H1 (cell line): ENCODE data around the gene ADNP2. TPM values are rescaled to one million over a fixed set of nuclear protein-coding genes. Genes with fewer than 3 reads are reported as not detected.

ENCODE experiments used
- BCL11A ChIP-seq, 2 experiments: IDR thresholded peaks; one replicate each; pipeline ENCODE4 v1.6.1; 2011; ENCODE audit warnings: low read depth in 2 of 2, low read length in 2 of 2, mild to moderate bottlenecking in 2 of 2
- CHD1 ChIP-seq: IDR thresholded peaks from 2 replicates; pipeline ENCODE4 v1.6.1; 2012; ENCODE audit warnings: low read depth, low read length, improper control_type of control experiment
- CREB1 ChIP-seq: IDR thresholded peaks from 2 replicates; pipeline ENCODE4 v1.6.1; 2012; ENCODE audit warnings: inconsistent platforms
- FOSL1 ChIP-seq: IDR thresholded peaks from 2 replicates; pipeline ENCODE4 v1.6.1; 2011; ENCODE audit warnings: mild to moderate bottlenecking, low read depth, low read length, moderate library complexity; ENCODE audit not compliant: insufficient read depth
- KDM1A ChIP-seq: fragments of 200-600, 300-600 bp; sonication (generic); IDR thresholded peaks from 2 replicates; pipeline ENCODE4 v1.7.1; 2016; ENCODE audit warnings: mild to moderate bottlenecking, low read length, borderline replicate concordance
- KDM4A ChIP-seq: IDR thresholded peaks from one replicate; pipeline ENCODE4 v1.7.1; 2012; ENCODE audit warnings: low read depth, mild to moderate bottlenecking, moderate library complexity, low read length, inconsistent platforms; ENCODE audit not compliant: severe bottlenecking
- MAFK ChIP-seq: IDR thresholded peaks from 2 replicates; pipeline ENCODE4 v1.6.1; 2012; ENCODE audit warnings: low read depth, mild to moderate bottlenecking, improper control_type of control experiment, low read length
- TAF1 ChIP-seq: IDR thresholded peaks from 2 replicates; pipeline ENCODE4 v1.6.1; 2011; ENCODE audit warnings: mild to moderate bottlenecking, low read depth, low read length
- TCF12 ChIP-seq: IDR thresholded peaks from 2 replicates; pipeline ENCODE4 v1.6.1; 2011; ENCODE audit warnings: low read depth, mild to moderate bottlenecking, low read length
- polyA plus RNA-seq, 7 experiments: library from polyadenylated mRNA; depleted of rRNA in 3 of 7; stranded (reverse) in 5 of 7; unstranded in 2 of 7; fragments of >200 nt in 5 of 7; fragments of 200-250 nt in 2 of 7; gene quantifications; 1 replicate in 5 of 7; 2 replicates in 1 of 7; 4 replicates in 1 of 7; pipeline versions ENCODE4 v1.2.1 to v1.2.3, GENCODE V29; 2011 to 2013; ENCODE audit warnings: missing spikeins in 2 of 7, mixed read lengths in 2 of 7
- total RNA-seq: library from RNA; stranded (reverse); fragmentation: NEBNext Ultra II Directional; extraction: Animal tissue kit (Norgen Biotek cat#: 25700); gene quantifications from 2 replicates; pipeline ENCODE4 v1.2.1, GENCODE V29; 2021
- TF ChIP-seq, protein P1 (sequence below): fragments of 300-600 bp; sonication (generic); IDR thresholded peaks from 2 replicates; pipeline ENCODE4 v1.7.1; 2012; ENCODE audit warnings: low read length, moderate library complexity, mild to moderate bottlenecking, inconsistent platforms; ENCODE audit not compliant: insufficient replicate concordance
- TF ChIP-seq, protein P2 (sequence below): IDR thresholded peaks from 2 replicates; pipeline ENCODE4 v1.6.1; 2011; ENCODE audit warnings: low read depth, mild to moderate bottlenecking, low read length; ENCODE audit not compliant: insufficient read depth

ADNP2 gene
- total and polyA plus RNA-seq, 2 of the 8 experiments (the other 6 are each of a cell fraction or from before 2014, with no cell fraction given), result 25.1 to 61.6 TPM

DNA sequence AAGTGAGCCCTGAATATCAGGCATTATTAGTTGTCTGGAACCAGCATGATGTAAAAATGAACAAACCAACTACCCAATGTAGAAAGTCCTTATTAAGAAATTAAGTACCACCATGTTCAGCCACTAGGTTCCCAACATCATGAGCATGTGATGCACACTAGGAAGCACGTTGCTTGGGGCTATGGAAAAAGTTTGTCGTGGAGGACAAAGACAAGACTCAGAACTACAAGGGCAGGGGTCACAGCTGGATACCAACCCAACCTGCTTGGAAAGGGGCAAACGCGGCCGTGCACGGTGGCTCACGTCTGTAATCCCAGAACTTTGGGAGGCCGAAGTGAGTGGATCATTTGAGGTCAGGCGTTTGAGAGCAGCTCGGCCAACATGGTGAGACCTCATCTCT is 64.0 kb downstream of the ADNP2 start (continued):
- TF ChIP-seq, protein P1, sequence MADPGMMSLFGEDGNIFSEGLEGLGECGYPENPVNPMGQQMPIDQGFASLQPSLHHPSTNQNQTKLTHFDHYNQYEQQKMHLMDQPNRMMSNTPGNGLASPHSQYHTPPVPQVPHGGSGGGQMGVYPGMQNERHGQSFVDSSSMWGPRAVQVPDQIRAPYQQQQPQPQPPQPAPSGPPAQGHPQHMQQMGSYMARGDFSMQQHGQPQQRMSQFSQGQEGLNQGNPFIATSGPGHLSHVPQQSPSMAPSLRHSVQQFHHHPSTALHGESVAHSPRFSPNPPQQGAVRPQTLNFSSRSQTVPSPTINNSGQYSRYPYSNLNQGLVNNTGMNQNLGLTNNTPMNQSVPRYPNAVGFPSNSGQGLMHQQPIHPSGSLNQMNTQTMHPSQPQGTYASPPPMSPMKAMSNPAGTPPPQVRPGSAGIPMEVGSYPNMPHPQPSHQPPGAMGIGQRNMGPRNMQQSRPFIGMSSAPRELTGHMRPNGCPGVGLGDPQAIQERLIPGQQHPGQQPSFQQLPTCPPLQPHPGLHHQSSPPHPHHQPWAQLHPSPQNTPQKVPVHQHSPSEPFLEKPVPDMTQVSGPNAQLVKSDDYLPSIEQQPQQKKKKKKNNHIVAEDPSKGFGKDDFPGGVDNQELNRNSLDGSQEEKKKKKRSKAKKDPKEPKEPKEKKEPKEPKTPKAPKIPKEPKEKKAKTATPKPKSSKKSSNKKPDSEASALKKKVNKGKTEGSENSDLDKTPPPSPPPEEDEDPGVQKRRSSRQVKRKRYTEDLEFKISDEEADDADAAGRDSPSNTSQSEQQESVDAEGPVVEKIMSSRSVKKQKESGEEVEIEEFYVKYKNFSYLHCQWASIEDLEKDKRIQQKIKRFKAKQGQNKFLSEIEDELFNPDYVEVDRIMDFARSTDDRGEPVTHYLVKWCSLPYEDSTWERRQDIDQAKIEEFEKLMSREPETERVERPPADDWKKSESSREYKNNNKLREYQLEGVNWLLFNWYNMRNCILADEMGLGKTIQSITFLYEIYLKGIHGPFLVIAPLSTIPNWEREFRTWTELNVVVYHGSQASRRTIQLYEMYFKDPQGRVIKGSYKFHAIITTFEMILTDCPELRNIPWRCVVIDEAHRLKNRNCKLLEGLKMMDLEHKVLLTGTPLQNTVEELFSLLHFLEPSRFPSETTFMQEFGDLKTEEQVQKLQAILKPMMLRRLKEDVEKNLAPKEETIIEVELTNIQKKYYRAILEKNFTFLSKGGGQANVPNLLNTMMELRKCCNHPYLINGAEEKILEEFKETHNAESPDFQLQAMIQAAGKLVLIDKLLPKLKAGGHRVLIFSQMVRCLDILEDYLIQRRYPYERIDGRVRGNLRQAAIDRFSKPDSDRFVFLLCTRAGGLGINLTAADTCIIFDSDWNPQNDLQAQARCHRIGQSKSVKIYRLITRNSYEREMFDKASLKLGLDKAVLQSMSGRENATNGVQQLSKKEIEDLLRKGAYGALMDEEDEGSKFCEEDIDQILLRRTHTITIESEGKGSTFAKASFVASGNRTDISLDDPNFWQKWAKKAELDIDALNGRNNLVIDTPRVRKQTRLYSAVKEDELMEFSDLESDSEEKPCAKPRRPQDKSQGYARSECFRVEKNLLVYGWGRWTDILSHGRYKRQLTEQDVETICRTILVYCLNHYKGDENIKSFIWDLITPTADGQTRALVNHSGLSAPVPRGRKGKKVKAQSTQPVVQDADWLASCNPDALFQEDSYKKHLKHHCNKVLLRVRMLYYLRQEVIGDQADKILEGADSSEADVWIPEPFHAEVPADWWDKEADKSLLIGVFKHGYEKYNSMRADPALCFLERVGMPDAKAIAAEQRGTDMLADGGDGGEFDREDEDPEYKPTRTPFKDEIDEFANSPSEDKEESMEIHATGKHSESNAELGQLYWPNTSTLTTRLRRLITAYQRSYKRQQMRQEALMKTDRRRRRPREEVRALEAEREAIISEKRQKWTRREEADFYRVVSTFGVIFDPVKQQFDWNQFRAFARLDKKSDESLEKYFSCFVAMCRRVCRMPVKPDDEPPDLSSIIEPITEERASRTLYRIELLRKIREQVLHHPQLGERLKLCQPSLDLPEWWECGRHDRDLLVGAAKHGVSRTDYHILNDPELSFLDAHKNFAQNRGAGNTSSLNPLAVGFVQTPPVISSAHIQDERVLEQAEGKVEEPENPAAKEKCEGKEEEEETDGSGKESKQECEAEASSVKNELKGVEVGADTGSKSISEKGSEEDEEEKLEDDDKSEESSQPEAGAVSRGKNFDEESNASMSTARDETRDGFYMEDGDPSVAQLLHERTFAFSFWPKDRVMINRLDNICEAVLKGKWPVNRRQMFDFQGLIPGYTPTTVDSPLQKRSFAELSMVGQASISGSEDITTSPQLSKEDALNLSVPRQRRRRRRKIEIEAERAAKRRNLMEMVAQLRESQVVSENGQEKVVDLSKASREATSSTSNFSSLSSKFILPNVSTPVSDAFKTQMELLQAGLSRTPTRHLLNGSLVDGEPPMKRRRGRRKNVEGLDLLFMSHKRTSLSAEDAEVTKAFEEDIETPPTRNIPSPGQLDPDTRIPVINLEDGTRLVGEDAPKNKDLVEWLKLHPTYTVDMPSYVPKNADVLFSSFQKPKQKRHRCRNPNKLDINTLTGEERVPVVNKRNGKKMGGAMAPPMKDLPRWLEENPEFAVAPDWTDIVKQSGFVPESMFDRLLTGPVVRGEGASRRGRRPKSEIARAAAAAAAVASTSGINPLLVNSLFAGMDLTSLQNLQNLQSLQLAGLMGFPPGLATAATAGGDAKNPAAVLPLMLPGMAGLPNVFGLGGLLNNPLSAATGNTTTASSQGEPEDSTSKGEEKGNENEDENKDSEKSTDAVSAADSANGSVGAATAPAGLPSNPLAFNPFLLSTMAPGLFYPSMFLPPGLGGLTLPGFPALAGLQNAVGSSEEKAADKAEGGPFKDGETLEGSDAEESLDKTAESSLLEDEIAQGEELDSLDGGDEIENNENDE, result no peak
- TF ChIP-seq TCF12 (no peak), CHD1 (no peak), KDM1A (no peak), KDM4A (no peak), FOSL1 (no peak), MAFK (no peak), TAF1 (no peak), CREB1 (no peak), BCL11A (IDR thresholded peaks at IDR 0.05; ENCODE audit: low read depth in 2 of 2, low read length in 2 of 2) (no peak)
- TF ChIP-seq, protein P2, sequence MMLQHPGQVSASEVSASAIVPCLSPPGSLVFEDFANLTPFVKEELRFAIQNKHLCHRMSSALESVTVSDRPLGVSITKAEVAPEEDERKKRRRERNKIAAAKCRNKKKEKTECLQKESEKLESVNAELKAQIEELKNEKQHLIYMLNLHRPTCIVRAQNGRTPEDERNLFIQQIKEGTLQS, result no peak
- TF ChIP-seq, all 59 proteins: peak for 0
